HepG2 (cell line): ENCODE measurements around the gene KCNB1. TPM values are rescaled to one million over a fixed set of nuclear protein-coding genes. Genes with fewer than 3 reads are reported as not detected.

Experiments
- ATAC-seq: fragments of 200-7000 bp; cut with Tn5 transposase; 3 replicates; pipeline ENCODE4 v1.9.1; 2020; ENCODE audit warnings: mild to moderate bottlenecking, moderate library complexity
- BruUV-seq: library from RNA; stranded (reverse); fragments of 400-500 nt; replicated peaks from 2 replicates; lab custom pipeline; 2021; lab: Mats Ljungman, UMichigan
- CTCF ChIA-PET: fragments of 300-600 bp; formaldehyde crosslinking; extraction: SDS; loops from one replicate; lab custom pipeline; 2021; ENCODE audit warnings: low total read pairs, inconsistent platforms, low intra/inter-chr PET ratio; lab: Yijun Ruan, JAX
- POLR2A ChIA-PET: fragments of 350-600 bp; sonication (Branson Sonifier 250); formaldehyde crosslinking; loops from one replicate; lab custom pipeline; 2020; ENCODE audit warnings: antibody characterized with exemption, inconsistent platforms; lab: Yijun Ruan, JAX
- DNase-seq: peaks from one replicate; pipeline ENCODE4 v3.0.0-alpha.2; 2015; ENCODE audit warnings: low spot score
- FAIRE-seq: peaks from 3 replicates; lab custom pipeline; 2011; peaks lifted over from hg19 to GRCh38; lab: Jason Lieb, UNC
- H2AFZ ChIP-seq: one replicate; pipeline ENCODE4 v1.6.1; 2011; ENCODE audit warnings: low read length, inconsistent platforms
- H3K27ac ChIP-seq: fragments of 300-600 bp; 3 replicates; pipeline ENCODE4 v1.8.0; 2011; ENCODE audit warnings: mixed run types, mild to moderate bottlenecking, mixed read lengths, low read length, inconsistent platforms; ENCODE audit not compliant: insufficient read depth; ENCODE audit errors: extremely low read length
- H3K27me3 ChIP-seq, 2 experiments: fragments of 200-600 bp in 1 of 2; 2 replicates in 1 of 2; 3 replicates in 1 of 2; pipeline versions ENCODE4 v1.6.0 to v1.8.0; 2011; ENCODE audit warnings: low read length in 2 of 2, mild to moderate bottlenecking in 2 of 2, moderate library complexity in 2 of 2, inconsistent platforms in 1 of 2; ENCODE audit not compliant: insufficient read depth in 2 of 2, control insufficient read depth in 1 of 2
- H3K36me3 ChIP-seq, 2 experiments: fragments of 200-600 bp in 1 of 2; replicated peaks in 1 of 2; 2 replicates in 1 of 2; 3 replicates in 1 of 2; pipeline versions ENCODE4 v1.5.1 to v1.8.0; 2011; ENCODE audit warnings: low read length in 2 of 2, inconsistent platforms in 1 of 2; ENCODE audit not compliant: insufficient read depth in 2 of 2, control insufficient read depth in 1 of 2
- H3K4me1 ChIP-seq: 2 replicates; pipeline ENCODE4 v1.5.1; 2012; ENCODE audit warnings: low read length, inconsistent platforms; ENCODE audit not compliant: insufficient read depth
- H3K4me2 ChIP-seq: 2 replicates; pipeline ENCODE4 v1.6.0; 2011; ENCODE audit warnings: low read depth, low read length, inconsistent platforms
- H3K4me3 ChIP-seq, 3 experiments: fragments of 200-600 bp in 1 of 3; sonication (generic), shearing (Covaris generic) in 1 of 3; replicated peaks in 1 of 3; 2 replicates each; pipeline ENCODE4 v1.5.1; 2011 to 2016; ENCODE audit warnings: low read length in 3 of 3, inconsistent platforms in 2 of 3, low read depth in 2 of 3, mild to moderate bottlenecking in 2 of 3, control low read depth in 1 of 3, mixed read lengths in 1 of 3; ENCODE audit not compliant: insufficient read depth in 1 of 3
- H3K79me2 ChIP-seq: one replicate; pipeline ENCODE4 v1.6.1; 2011; ENCODE audit warnings: low read length, inconsistent platforms; ENCODE audit not compliant: insufficient read depth
- H3K9ac ChIP-seq: 2 replicates; pipeline ENCODE4 v1.6.0; 2011; ENCODE audit warnings: mild to moderate bottlenecking, low read depth, low read length, inconsistent platforms; ENCODE audit not compliant: insufficient read depth
- H3K9me3 ChIP-seq: 2 replicates; pipeline ENCODE4 v1.5.1; 2012; ENCODE audit warnings: mild to moderate bottlenecking, low read length
- H4K20me1 ChIP-seq: 2 replicates; pipeline ENCODE4 v1.6.0; 2011; ENCODE audit warnings: inconsistent platforms, mild to moderate bottlenecking, low read length, moderate library complexity; ENCODE audit not compliant: insufficient read depth
- EEA1 ChIP-seq: sonication (generic); formaldehyde crosslinking; IDR thresholded peaks from 2 replicates; pipeline ENCODE4 v1.5.1; 2020; ENCODE audit warnings: mild to moderate bottlenecking, missing genetic modification reagents, borderline replicate concordance
- HMGA1 ChIP-seq: sonication (generic); formaldehyde crosslinking; conservative IDR thresholded peaks from 2 replicates; pipeline ENCODE4 v1.4.0; 2020; ENCODE audit warnings: missing genetic modification reagents
- HOXD1 ChIP-seq: sonication (generic); formaldehyde crosslinking; IDR thresholded peaks from 2 replicates; pipeline ENCODE4 v1.5.0; 2020; ENCODE audit warnings: missing genetic modification reagents
- KAT2B ChIP-seq: fragments of 150-350 bp; IDR thresholded peaks from 2 replicates; pipeline ENCODE4 v1.6.1; 2014; ENCODE audit warnings: low read depth, low read length, borderline replicate concordance
- MTA3 ChIP-seq: sonication (generic); formaldehyde crosslinking; IDR thresholded peaks from 2 replicates; pipeline ENCODE4 v1.4.0; 2020; ENCODE audit warnings: missing genetic modification reagents
- NFE2L1 ChIP-seq: sonication (generic); formaldehyde crosslinking; IDR thresholded peaks from 2 replicates; pipeline ENCODE4 v1.4.0; 2020; ENCODE audit warnings: missing genetic modification reagents, mild to moderate bottlenecking, borderline replicate concordance
- RBFOX2 ChIP-seq: fragments of 200-400 bp; formaldehyde crosslinking; IDR thresholded peaks from 2 replicates; pipeline ENCODE4 v1.6.1; 2017; ENCODE audit warnings: low read depth, mild to moderate bottlenecking, low read length
- RXRA ChIP-seq: sonication (generic); formaldehyde crosslinking; IDR thresholded peaks from 2 replicates; pipeline ENCODE4 v1.5.1; 2020; ENCODE audit warnings: missing genetic modification reagents
- SP2 ChIP-seq: sonication (generic); formaldehyde crosslinking; IDR thresholded peaks from 2 replicates; pipeline ENCODE4 v1.5.1; 2020; ENCODE audit warnings: mild to moderate bottlenecking, missing genetic modification reagents
- THAP11 ChIP-seq: IDR thresholded peaks from 2 replicates; pipeline ENCODE4 v1.6.1; 2016; ENCODE audit warnings: missing biosample characterization, missing genetic modification reagents
- ZNF33A ChIP-seq: sonication (generic); formaldehyde crosslinking; IDR thresholded peaks from 2 replicates; pipeline ENCODE4 v1.5.1; 2020; ENCODE audit warnings: missing genetic modification reagents, mild to moderate bottlenecking, moderate library complexity, borderline replicate concordance
- ZNF430 ChIP-seq: sonication (generic); formaldehyde crosslinking; IDR thresholded peaks from 2 replicates; pipeline ENCODE4 v1.9.0; 2021; ENCODE audit warnings: mild to moderate bottlenecking, missing genetic modification reagents
- whole genome bisulfite sequencing: methylation state at CpG from one replicate; pipeline ENCODE4 v1.1.6; 2017; ENCODE audit warnings: low lambda C conversion rate; 5-methylcytosine and 5-hydroxymethylcytosine counted together
- in situ Hi-C: cut with HindIII; loops from 2 replicates; pipeline ENCODE4 v1.10.0; 2017; ENCODE audit warnings: low pct_unique_long_range_greater_than_20kb; ENCODE audit not compliant: extremely low pct_ligation_motif_present
- intact Hi-C: fragments of 100-400 bp; cut with micrococcal nuclease; formaldehyde crosslinking; loops from one replicate; pipeline ENCODE4 v1.10.0; 2022; ENCODE audit not compliant: unreplicated experiment
- polyA plus RNA-seq, 8 experiments: library from polyadenylated mRNA; depleted of rRNA in 3 of 8; stranded (reverse) in 7 of 8; unstranded in 1 of 8; fragments of >200 nt; fragmentation: Illumina TruSeq in 4 of 8; extraction: Trizol in 4 of 8; gene quantifications; 2 replicates each; pipeline versions ENCODE4 v1.2.1 to v1.2.3, GENCODE V29; 2011 to 2016; ENCODE audit warnings: low read depth in 4 of 8, missing spikeins in 1 of 8, mixed read lengths in 1 of 8; ENCODE audit not compliant: insufficient read depth in 1 of 8
- total RNA-seq, 5 experiments: library from RNA; depleted of rRNA; stranded (reverse); fragments of >200 nt; fragmentation: Illumina TruSeq; extraction: Trizol; gene quantifications; 2 replicates each; pipeline ENCODE4 v1.2.3, GENCODE V29; 2016; ENCODE audit warnings: low read depth in 1 of 5
- TF ChIP-seq, protein P1 (sequence below): sonication (generic); formaldehyde crosslinking; IDR thresholded peaks from 2 replicates; pipeline ENCODE4 v1.8.0; 2022; ENCODE audit warnings: missing genetic modification reagents, mild to moderate bottlenecking, inconsistent platforms, borderline replicate concordance

Gene KCNB1
- total and polyA plus RNA-seq, 2 of the 13 experiments (the other 11 are each of a cell fraction or from before 2014, with no cell fraction given): 0.02 TPM; not detected in 1

DNA sequence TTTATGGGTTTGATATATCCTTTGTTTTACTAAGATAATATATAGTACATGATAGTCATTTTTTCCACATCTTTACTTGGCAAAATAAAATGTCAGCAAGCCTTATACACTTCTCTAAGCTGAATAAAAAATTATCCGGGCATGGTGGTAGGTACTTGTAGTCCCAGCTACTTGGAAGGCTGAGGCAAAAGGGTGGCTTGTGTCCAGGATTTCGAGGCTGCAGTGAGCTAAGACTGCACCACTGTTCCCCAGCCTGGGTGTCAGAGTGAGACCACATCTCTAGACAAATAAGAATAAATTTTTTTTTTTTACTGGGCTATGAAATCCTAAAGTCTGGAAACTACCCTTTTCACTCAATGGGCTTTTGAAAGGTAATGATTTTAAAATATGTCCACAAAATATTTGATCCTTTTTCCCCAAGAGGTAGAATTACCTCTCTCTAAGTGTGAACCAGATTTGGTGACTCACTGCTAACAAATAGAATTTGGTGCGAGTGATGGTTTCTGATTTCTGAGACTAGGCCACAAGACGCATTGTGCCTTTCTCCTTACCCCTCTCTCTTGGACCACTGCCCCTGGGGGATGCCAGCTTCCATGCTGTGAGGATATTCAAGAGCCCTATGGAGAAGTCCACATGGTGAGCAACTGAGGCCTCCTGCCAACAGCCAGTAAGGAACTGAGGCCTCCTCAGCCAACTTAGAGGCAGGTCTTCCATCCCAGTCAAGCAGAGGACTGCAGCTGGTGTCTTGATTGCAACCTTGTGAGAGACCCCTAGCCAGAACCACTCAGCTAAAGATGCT, 120.4 kb downstream of the KCNB1 start:
- H3K4me2 ChIP-seq: no peak overlapping the region
- H3K36me3 ChIP-seq: no peaks in the 10 kb centered on the region
- in situ Hi-C loops (no loop called here), intact Hi-C loops (no loop called here)
- no peak overlapping the region for H3K27ac ChIP-seq
- FAIRE-seq: no peak
- H3K9ac ChIP-seq: no peak overlapping the region
- no peak overlapping the region for H2AFZ ChIP-seq
- H3K9me3 ChIP-seq: no peaks in the 10 kb centered on the region
- peaks cover 1 to 35% of the 10 kb centered on the region in 2 experiments; a peak in 2 of 5 replicates for H3K27me3 ChIP-seq
- no peak for ATAC-seq
- H3K4me1 ChIP-seq: peaks cover 18% of the 10 kb centered on the region
- BruUV-seq: no TSS peak
- TF ChIP-seq MTA3 (CRISPR knock-in tag) (no peak), EEA1 (CRISPR knock-in tag) (no peak), ZNF430 (CRISPR knock-in tag) (no peak), SP2 (CRISPR knock-in tag) (no peak), ZNF33A (CRISPR knock-in tag) (no peak), NFE2L1 (CRISPR knock-in tag) (no peak), RBFOX2 (no peak), RXRA (CRISPR knock-in tag) (no peak), HMGA1 (CRISPR knock-in tag) (no peak), HOXD1 (no peak), THAP11 (CRISPR knock-in tag) (no peak), KAT2B (no peak)
- TF ChIP-seq, protein P1, sequence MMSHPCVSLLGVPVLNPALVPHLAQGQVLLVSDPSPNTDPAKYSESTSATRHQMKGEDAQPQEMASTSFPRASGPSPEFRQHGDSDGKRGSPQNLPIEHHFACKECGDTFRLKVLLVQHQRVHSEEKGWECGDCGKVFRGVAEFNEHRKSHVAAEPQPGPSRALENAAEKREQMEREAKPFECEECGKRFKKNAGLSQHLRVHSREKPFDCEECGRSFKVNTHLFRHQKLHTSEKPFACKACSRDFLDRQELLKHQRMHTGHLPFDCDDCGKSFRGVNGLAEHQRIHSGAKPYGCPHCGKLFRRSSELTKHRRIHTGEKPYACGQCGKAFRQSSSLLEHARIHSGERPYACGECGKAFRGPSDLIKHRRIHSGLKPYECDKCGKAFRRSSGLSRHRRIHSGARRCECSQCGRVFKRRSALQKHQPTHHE (CRISPR knock-in tag): no peak
- ChIA-PET CTCF (no interaction called here), POLR2A (no interaction called here)
- no peak for DNase-seq
- no peak overlapping the region for H3K4me3 ChIP-seq
- H4K20me1 ChIP-seq: no peaks in the 10 kb centered on the region
- no peaks in the 10 kb centered on the region for H3K79me2 ChIP-seq
- WGBS: 48% methylated on average over 4 of the region's 4 CpGs
